KMS-11 (cell line): ENCODE measurements around the gene CLASRP.

ENCODE experiments used
- H2AFZ ChIP-seq: fragments of 200-600 bp; sonication (generic); 2 replicates; pipeline ENCODE4 v1.6.1; 2016; ENCODE audit warnings: antibody characterized with exemption, mixed run types, low read depth
- H3K27ac ChIP-seq: fragments of 200-600 bp; sonication (generic); 2 replicates; pipeline ENCODE4 v1.6.1; 2016; ENCODE audit warnings: mild to moderate bottlenecking, mixed run types
- H3K27me3 ChIP-seq: fragments of 200-600 bp; sonication (generic); 2 replicates; pipeline ENCODE4 v1.6.1; 2017; ENCODE audit warnings: mild to moderate bottlenecking, low read depth, mixed run types, moderate library complexity; ENCODE audit not compliant: insufficient read depth
- H3K36me3 ChIP-seq: fragments of 200-600 bp; sonication (generic); 2 replicates; pipeline ENCODE4 v1.6.1; 2017; ENCODE audit warnings: mild to moderate bottlenecking, mixed run types; ENCODE audit not compliant: insufficient read depth
- H3K4me1 ChIP-seq: fragments of 200-600 bp; sonication (generic); 2 replicates; pipeline ENCODE4 v1.6.1; 2016; ENCODE audit warnings: mild to moderate bottlenecking, low read depth, mixed run types; ENCODE audit not compliant: poor library complexity, severe bottlenecking
- H3K4me2 ChIP-seq: fragments of 200-600 bp; sonication (generic); 2 replicates; pipeline ENCODE4 v1.7.0; 2016; ENCODE audit warnings: mild to moderate bottlenecking, mixed run types
- H3K4me3 ChIP-seq: fragments of 200-600 bp; sonication (generic); IDR thresholded peaks from 2 replicates; pipeline ENCODE4 v1.6.1; 2017; ENCODE audit warnings: low read depth, low read length, mixed read lengths; ENCODE audit not compliant: insufficient read depth
- H3K79me2 ChIP-seq: fragments of 200-600 bp; sonication (generic); 2 replicates; pipeline ENCODE4 v1.6.1; 2016; ENCODE audit warnings: low read depth, mixed run types; ENCODE audit not compliant: insufficient read depth
- H3K9ac ChIP-seq: fragments of 200-600 bp; sonication (generic); 2 replicates; pipeline ENCODE4 v1.6.1; 2016; ENCODE audit warnings: mild to moderate bottlenecking, mixed run types
- H4K20me1 ChIP-seq: fragments of 200-600 bp; sonication (generic); 2 replicates; pipeline ENCODE4 v1.6.1; 2016; ENCODE audit warnings: mild to moderate bottlenecking, mixed run types; ENCODE audit not compliant: insufficient read depth
- CTCF ChIP-seq: fragments of 200-600 bp; sonication (generic); conservative IDR thresholded peaks from 2 replicates; pipeline ENCODE4 v1.6.1; 2017; ENCODE audit warnings: low read depth, mild to moderate bottlenecking, antibody characterized with exemption, low read length, moderate library complexity, mixed read lengths

CLASRP gene

DNA sequence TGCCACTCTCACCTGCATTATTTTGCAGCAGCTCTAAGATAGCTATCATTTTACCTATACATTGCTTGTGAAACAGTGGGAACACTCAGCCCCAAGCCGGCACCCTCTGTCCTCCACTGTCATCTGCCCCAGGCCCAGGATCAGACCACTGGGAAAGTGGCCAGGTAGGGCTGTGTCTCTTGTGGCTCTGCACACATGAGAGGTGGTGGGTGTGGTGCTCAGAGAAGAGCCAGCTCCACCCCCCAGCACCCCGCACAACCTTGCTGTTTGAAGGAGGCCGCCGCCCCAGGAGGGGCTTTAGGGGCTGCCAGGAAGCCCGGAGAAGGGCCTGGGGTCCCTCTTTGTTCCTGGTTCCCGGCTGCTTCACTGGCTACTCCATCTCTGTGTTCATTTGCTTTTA, 80.7 kb downstream of the CLASRP start:
- H3K27ac ChIP-seq = peak overlapping the region; percentile 91
- H2AFZ ChIP-seq = no peak overlapping the region
- no peaks in the 10 kb centered on the region for H4K20me1 ChIP-seq
- no peaks in the 10 kb centered on the region for H3K27me3 ChIP-seq
- H3K9ac ChIP-seq = peak overlapping the region; percentile 52; the same call in 1 of the 2 replicates
- no peaks in the 10 kb centered on the region for H3K36me3 ChIP-seq
- H3K79me2 ChIP-seq = peaks cover 72% of the 10 kb centered on the region; the same call in 1 of the 2 replicates
- TF ChIP-seq CTCF = no peak
- H3K4me1 ChIP-seq = peaks cover 77% of the 10 kb centered on the region
- H3K4me2 ChIP-seq = peak overlapping the region; percentile 100
- H3K4me3 ChIP-seq = no peak overlapping the region
